Skeletal muscle satellite cell (primary cell): ENCODE measurements around the gene LINC00305.

Experiments
- H3K27me3 ChIP-seq: 2 replicates; pipeline ENCODE4 v1.7.0; 2013; ENCODE audit warnings: low read length; ENCODE audit not compliant: control insufficient read depth, insufficient read depth
- H3K36me3 ChIP-seq: 2 replicates; pipeline ENCODE4 v1.7.0; 2013; ENCODE audit warnings: mild to moderate bottlenecking, control low read depth, low read length; ENCODE audit not compliant: insufficient read depth
- H3K4me1 ChIP-seq: 2 replicates; pipeline ENCODE4 v1.7.0; 2013; ENCODE audit warnings: low read length; ENCODE audit not compliant: control insufficient read depth, insufficient read depth
- H3K4me2 ChIP-seq: 2 replicates; pipeline ENCODE4 v1.7.0; 2013; ENCODE audit warnings: mild to moderate bottlenecking, low read length
- H3K4me3 ChIP-seq: 2 replicates; pipeline ENCODE4 v1.7.0; 2013; ENCODE audit warnings: low read length
- H3K9ac ChIP-seq: 2 replicates; pipeline ENCODE4 v1.7.0; 2013; ENCODE audit warnings: mild to moderate bottlenecking, low read depth, low read length, moderate library complexity
- H3K9me3 ChIP-seq: replicated peaks from 2 replicates; pipeline ENCODE4 v1.7.0; 2013; ENCODE audit warnings: mild to moderate bottlenecking, control low read depth, low read length

Gene LINC00305

GRCh38 chr18:64164883-64165282, 16.0 kb upstream of the LINC00305 start:
- H3K4me3 ChIP-seq: no peak overlapping the region

GRCh38 chr18:64149916-64150438, 1.1 kb upstream of the LINC00305 start:
- Histone ChIP-seq H3K27me3 (no peaks in the 10 kb centered on the region), H3K9ac (no peak overlapping the region), H3K4me2 (no peak overlapping the region), H3K36me3 (no peaks in the 10 kb centered on the region), H3K9me3 (no peaks in the 10 kb centered on the region), H3K4me3 (no peak overlapping the region), H3K4me1 (no peaks in the 10 kb centered on the region)

More at GRCh38 chr18:64164883-64165282, 16.0 kb upstream of the LINC00305 start:
- Histone ChIP-seq H3K9ac (no peak overlapping the region), H3K27me3 (no peaks in the 10 kb centered on the region), H3K9me3 (no peaks in the 10 kb centered on the region), H3K4me2 (no peak overlapping the region), H3K36me3 (no peaks in the 10 kb centered on the region), H3K4me1 (no peaks in the 10 kb centered on the region)

- no peaks in the 10 kb centered on the region for H3K4me1 ChIP-seq
- H3K4me2 ChIP-seq: no peak overlapping the region
- H3K36me3 ChIP-seq: no peaks in the 10 kb centered on the region
- H3K9me3 ChIP-seq: no peaks in the 10 kb centered on the region
- H3K9ac ChIP-seq: no peak overlapping the region
- H3K27me3 ChIP-seq: no peaks in the 10 kb centered on the region
- H3K4me3 ChIP-seq: no peak overlapping the region
Observed at GRCh38 chr18:64142904-64143303, 6.0 kb downstream of the LINC00305 start.

GRCh38 chr18:64137914-64138313, 11.0 kb downstream of the LINC00305 start:
- no peaks in the 10 kb centered on the region for H3K36me3 ChIP-seq
- no peaks in the 10 kb centered on the region for H3K9me3 ChIP-seq
- H3K4me3 ChIP-seq: no peak overlapping the region
- no peaks in the 10 kb centered on the region for H3K27me3 ChIP-seq
- H3K4me2 ChIP-seq: no peak overlapping the region
- no peak overlapping the region for H3K9ac ChIP-seq
- no peaks in the 10 kb centered on the region for H3K4me1 ChIP-seq

- Histone ChIP-seq H3K4me3 (no peak overlapping the region), H3K27me3 (no peaks in the 10 kb centered on the region), H3K9me3 (no peaks in the 10 kb centered on the region), H3K4me2 (no peak overlapping the region), H3K36me3 (no peaks in the 10 kb centered on the region), H3K4me1 (no peaks in the 10 kb centered on the region), H3K9ac (no peak overlapping the region)
Observed at GRCh38 chr18:64134044-64134747, 14.7 kb downstream of the LINC00305 start.

- no peaks in the 10 kb centered on the region for H3K36me3 ChIP-seq
- H3K9ac ChIP-seq: no peak overlapping the region
- no peaks in the 10 kb centered on the region for H3K27me3 ChIP-seq
- no peak overlapping the region for H3K4me2 ChIP-seq
- no peak overlapping the region for H3K4me3 ChIP-seq
- no peaks in the 10 kb centered on the region for H3K9me3 ChIP-seq
- H3K4me1 ChIP-seq: no peaks in the 10 kb centered on the region
Observed at GRCh38 chr18:64132871-64133270, 16.0 kb downstream of the LINC00305 start.

GRCh38 chr18:64131314-64131713, 17.6 kb downstream of the LINC00305 start:
- Histone ChIP-seq H3K4me1 (no peaks in the 10 kb centered on the region), H3K9ac (no peak overlapping the region), H3K27me3 (no peaks in the 10 kb centered on the region), H3K4me3 (no peak overlapping the region), H3K9me3 (no peaks in the 10 kb centered on the region), H3K4me2 (no peak overlapping the region), H3K36me3 (no peaks in the 10 kb centered on the region)

GRCh38 chr18:64127172-64127571, 21.7 kb downstream of the LINC00305 start:
- no peak overlapping the region for H3K9ac ChIP-seq
- H3K9me3 ChIP-seq: no peaks in the 10 kb centered on the region
- H3K4me2 ChIP-seq: no peak overlapping the region
- H3K36me3 ChIP-seq: no peaks in the 10 kb centered on the region
- H3K4me1 ChIP-seq: no peaks in the 10 kb centered on the region
- no peaks in the 10 kb centered on the region for H3K27me3 ChIP-seq
- no peak overlapping the region for H3K4me3 ChIP-seq

- Histone ChIP-seq H3K9ac (no peak overlapping the region), H3K9me3 (no peaks in the 10 kb centered on the region), H3K36me3 (no peaks in the 10 kb centered on the region), H3K4me3 (no peak overlapping the region), H3K27me3 (no peaks in the 10 kb centered on the region), H3K4me2 (no peak overlapping the region), H3K4me1 (no peaks in the 10 kb centered on the region)
Observed at GRCh38 chr18:64119916-64120315, 29.0 kb downstream of the LINC00305 start.

GRCh38 chr18:64118406-64118805, 30.5 kb downstream of the LINC00305 start:
- H3K36me3 ChIP-seq: no peaks in the 10 kb centered on the region
- H3K4me1 ChIP-seq: no peaks in the 10 kb centered on the region
- peaks cover 2% of the 10 kb centered on the region for H3K9me3 ChIP-seq
- no peak overlapping the region for H3K9ac ChIP-seq
- no peaks in the 10 kb centered on the region for H3K27me3 ChIP-seq
- H3K4me3 ChIP-seq: no peak overlapping the region
- H3K4me2 ChIP-seq: no peak overlapping the region

GRCh38 chr18:64116571-64117175, 32.2 kb downstream of the LINC00305 start:
- Histone ChIP-seq H3K4me2 (no peak overlapping the region), H3K36me3 (no peaks in the 10 kb centered on the region), H3K27me3 (no peaks in the 10 kb centered on the region), H3K4me3 (no peak overlapping the region), H3K9ac (no peak overlapping the region), H3K4me1 (no peaks in the 10 kb centered on the region), H3K9me3 (peaks cover 4% of the 10 kb centered on the region)

- Histone ChIP-seq H3K4me2 (no peak overlapping the region), H3K4me1 (no peaks in the 10 kb centered on the region), H3K9ac (no peak overlapping the region), H3K9me3 (peaks cover 4% of the 10 kb centered on the region), H3K4me3 (no peak overlapping the region), H3K36me3 (no peaks in the 10 kb centered on the region), H3K27me3 (no peaks in the 10 kb centered on the region)
Observed at GRCh38 chr18:64115881-64116280, 33.0 kb downstream of the LINC00305 start.
